Measurements from ENCODE around the gene MAPK1.

Gene MAPK1

GRCh38 chr22:21832291-21833290 lies 34.9 kb downstream of the MAPK1 start (continued):
- no peak for TF ChIP-seq ZFP69B (tag by site-specific recombination; IDR thresholded peaks at IDR 0.05)
- TF ChIP-seq ZNF302 (tag by site-specific recombination; IDR thresholded peaks at IDR 0.05; ENCODE audit: low read depth): no peak
- no peak for TF ChIP-seq HIC1 (tag by site-specific recombination; IDR thresholded peaks at IDR 0.05)
- no peak for TF ChIP-seq ZNF561 (tag by site-specific recombination; IDR thresholded peaks at IDR 0.05; ENCODE audit: borderline replicate concordance)
- TF ChIP-seq PATZ1 (tag by site-specific recombination; IDR thresholded peaks at IDR 0.05): peak; percentile 31; the same call in 1 of the 2 replicates
- TF ChIP-seq HOXC10 (CRISPR knock-in tag; IDR thresholded peaks at IDR 0.05): no peak
- no peak for TF ChIP-seq ZNF354C (tag by site-specific recombination; IDR thresholded peaks at IDR 0.05; ENCODE audit: borderline replicate concordance, low read depth)
- TF ChIP-seq ZNF280D (tag by site-specific recombination; IDR thresholded peaks at IDR 0.05): no peak
- TF ChIP-seq ZNF585B (tag by site-specific recombination; IDR thresholded peaks at IDR 0.05): no peak
- peak; percentile 32; the same call in 1 of the 2 replicates for TF ChIP-seq SCRT2 (tag by site-specific recombination; IDR thresholded peaks at IDR 0.05)
- TF ChIP-seq ZNF140 (tag by site-specific recombination; IDR thresholded peaks at IDR 0.05): no peak
- peak; percentile 30; the same call in 1 of the 2 replicates for TF ChIP-seq IKZF3 (tag by site-specific recombination; IDR thresholded peaks at IDR 0.05)
- TF ChIP-seq ZNF791 (tag by site-specific recombination; IDR thresholded peaks at IDR 0.05): no peak
- TF ChIP-seq ZNF776 (tag by site-specific recombination; IDR thresholded peaks at IDR 0.05; ENCODE audit: borderline replicate concordance): no peak
- TF ChIP-seq ZFHX2 (tag by site-specific recombination; conservative IDR thresholded peaks at IDR 0.05): peak; percentile 73
- 0 out of 2 replicates have a peak, but pooled peaks have one; percentile 52 for TF ChIP-seq ZNF76 (tag by site-specific recombination; IDR thresholded peaks at IDR 0.05; ENCODE audit: borderline replicate concordance, low read depth)
- peak; percentile 61; the same call in 1 of the 2 replicates for TF ChIP-seq SCRT1 (tag by site-specific recombination; IDR thresholded peaks at IDR 0.05; ENCODE audit: borderline replicate concordance)
- TF ChIP-seq ZNF114 (tag by site-specific recombination; IDR thresholded peaks at IDR 0.05): no peak
- TF ChIP-seq ZNF514 (tag by site-specific recombination; IDR thresholded peaks at IDR 0.05): no peak
- TF ChIP-seq OSR2 (tag by site-specific recombination; IDR thresholded peaks at IDR 0.05): 0 out of 2 replicates have a peak, but pooled peaks have one; percentile 12
- no peak for TF ChIP-seq KLF1 (tag by site-specific recombination; IDR thresholded peaks at IDR 0.05)
- no peak for TF ChIP-seq ZNF2 (tag by site-specific recombination; IDR thresholded peaks at IDR 0.05)
- TF ChIP-seq ZNF623 (tag by site-specific recombination; IDR thresholded peaks at IDR 0.05): no peak
- no peak for TF ChIP-seq ZNF248 (tag by site-specific recombination; IDR thresholded peaks at IDR 0.05)
- TF ChIP-seq ZBTB17 (tag by site-specific recombination; IDR thresholded peaks at IDR 0.05): peak; percentile 96
- no peak for TF ChIP-seq ZNF391 (tag by site-specific recombination; IDR thresholded peaks at IDR 0.05; ENCODE audit: borderline replicate concordance, low read depth)
- TF ChIP-seq PRDM10 (tag by site-specific recombination; IDR thresholded peaks at IDR 0.05): peak; percentile 34; the same call in 1 of the 2 replicates
- TF ChIP-seq ZNF596 (tag by site-specific recombination; IDR thresholded peaks at IDR 0.05): no peak
- no peak for TF ChIP-seq ZNF677 (tag by site-specific recombination; IDR thresholded peaks at IDR 0.05)

Data from HEK293 (cell line).